ENCODE data around the gene VPS39.

VPS39 gene

DNA sequence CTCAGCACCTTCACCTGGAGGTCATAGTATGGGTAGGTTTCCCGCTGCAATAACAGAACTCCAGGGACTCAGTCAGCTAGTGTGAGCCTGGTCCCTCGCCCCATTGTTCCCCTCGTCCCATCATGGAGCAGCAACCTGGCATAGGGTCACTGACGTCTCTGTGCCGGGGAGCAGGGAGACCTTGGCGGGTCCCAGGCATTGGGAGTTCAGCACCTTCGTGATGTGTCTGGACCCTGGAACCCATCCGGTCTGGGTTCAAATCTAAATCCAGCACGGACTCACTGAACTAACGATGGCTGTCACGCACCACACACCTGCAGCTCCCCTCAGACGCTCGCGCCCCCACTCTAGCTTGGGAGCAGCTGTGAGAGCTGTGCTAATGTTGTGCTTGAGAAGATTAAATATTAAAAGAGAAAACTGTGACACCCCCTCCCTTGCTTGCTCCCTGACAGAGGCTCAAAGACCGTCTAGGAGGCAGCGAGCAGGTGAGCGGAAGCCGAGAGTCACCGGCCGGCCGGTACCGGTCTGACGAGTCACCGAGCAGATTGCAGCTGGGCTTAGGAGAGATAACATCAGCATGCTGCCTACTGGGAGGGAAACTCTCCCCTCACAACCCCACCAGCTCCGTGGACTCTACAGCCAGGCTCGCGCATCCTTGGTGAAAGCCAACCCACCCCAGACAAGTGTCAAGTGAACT lies 52.4 kb downstream of the VPS39 start:
- H3K4me3 ChIP-seq (ENCODE audit: low read depth, low read length) = no peak overlapping the region
- TF ChIP-seq, protein P1, sequence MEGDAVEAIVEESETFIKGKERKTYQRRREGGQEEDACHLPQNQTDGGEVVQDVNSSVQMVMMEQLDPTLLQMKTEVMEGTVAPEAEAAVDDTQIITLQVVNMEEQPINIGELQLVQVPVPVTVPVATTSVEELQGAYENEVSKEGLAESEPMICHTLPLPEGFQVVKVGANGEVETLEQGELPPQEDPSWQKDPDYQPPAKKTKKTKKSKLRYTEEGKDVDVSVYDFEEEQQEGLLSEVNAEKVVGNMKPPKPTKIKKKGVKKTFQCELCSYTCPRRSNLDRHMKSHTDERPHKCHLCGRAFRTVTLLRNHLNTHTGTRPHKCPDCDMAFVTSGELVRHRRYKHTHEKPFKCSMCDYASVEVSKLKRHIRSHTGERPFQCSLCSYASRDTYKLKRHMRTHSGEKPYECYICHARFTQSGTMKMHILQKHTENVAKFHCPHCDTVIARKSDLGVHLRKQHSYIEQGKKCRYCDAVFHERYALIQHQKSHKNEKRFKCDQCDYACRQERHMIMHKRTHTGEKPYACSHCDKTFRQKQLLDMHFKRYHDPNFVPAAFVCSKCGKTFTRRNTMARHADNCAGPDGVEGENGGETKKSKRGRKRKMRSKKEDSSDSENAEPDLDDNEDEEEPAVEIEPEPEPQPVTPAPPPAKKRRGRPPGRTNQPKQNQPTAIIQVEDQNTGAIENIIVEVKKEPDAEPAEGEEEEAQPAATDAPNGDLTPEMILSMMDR (IDR thresholded peaks at IDR 0.05; ENCODE audit: borderline replicate concordance, insufficient read depth, low read depth, low read length) = no peak

DNA sequence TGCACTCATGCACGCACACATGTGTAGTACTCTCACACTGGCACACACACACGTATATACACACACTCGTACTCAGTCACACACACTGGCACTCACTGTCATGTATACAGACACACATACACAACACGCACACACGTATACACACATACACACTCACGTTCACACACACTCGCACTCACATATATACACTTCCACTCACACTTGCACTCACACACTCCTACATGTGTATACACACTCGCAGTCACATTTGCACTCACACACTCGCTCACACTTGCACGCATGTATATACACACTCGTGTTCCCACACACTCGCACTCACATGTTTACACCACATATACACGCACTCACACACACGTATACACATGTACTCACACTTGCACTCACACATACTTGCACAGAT lies 53.1 kb downstream of the VPS39 start:
- no peak overlapping the region for H3K4me3 ChIP-seq (ENCODE audit: low read depth, low read length)

DNA sequence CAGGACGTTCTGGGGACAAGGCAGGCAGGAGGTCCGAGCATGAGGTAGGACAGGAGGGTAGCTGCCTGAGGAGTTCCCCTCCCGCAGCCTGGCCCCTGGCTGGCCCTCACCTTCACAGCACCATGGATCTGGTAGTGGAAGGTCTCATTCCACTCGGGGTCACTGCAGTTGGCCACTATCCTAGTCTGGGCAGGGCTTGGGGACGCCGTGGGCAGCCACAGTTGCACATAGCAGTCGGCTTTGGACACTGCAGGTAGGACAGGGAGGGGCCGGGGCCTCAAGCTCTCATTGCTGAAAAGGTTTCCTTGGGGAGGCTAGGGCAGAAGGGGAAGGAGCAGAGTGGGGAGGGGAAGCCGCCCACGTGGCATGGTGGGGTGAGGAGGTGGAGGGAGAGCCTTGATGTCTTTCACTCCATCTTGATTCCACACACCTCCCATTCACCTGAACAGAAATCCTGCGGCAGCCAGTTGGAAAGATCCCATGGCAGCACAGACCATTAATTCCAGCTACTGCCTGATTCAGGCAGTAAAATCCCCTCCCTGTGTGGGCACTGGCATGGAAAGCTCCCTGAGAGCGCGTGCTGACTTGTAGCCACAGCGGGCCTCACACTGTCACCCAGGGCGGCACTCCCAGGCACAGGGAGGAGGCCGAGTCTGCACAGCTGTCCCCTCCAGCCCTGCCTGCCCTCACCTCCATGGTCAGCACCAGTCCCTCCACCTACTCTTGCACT lies 53.7 kb downstream of the VPS39 start:
- TF ChIP-seq, protein P1 (IDR thresholded peaks at IDR 0.05; ENCODE audit: borderline replicate concordance, insufficient read depth, low read depth, low read length) = no peak
- H3K4me3 ChIP-seq (ENCODE audit: low read depth, low read length) = no peak overlapping the region

More for the DNA sequence above, 53.1 kb downstream of the VPS39 start:
- TF ChIP-seq, protein P1 (IDR thresholded peaks at IDR 0.05; ENCODE audit: borderline replicate concordance, insufficient read depth, low read depth, low read length) = no peak

DNA sequence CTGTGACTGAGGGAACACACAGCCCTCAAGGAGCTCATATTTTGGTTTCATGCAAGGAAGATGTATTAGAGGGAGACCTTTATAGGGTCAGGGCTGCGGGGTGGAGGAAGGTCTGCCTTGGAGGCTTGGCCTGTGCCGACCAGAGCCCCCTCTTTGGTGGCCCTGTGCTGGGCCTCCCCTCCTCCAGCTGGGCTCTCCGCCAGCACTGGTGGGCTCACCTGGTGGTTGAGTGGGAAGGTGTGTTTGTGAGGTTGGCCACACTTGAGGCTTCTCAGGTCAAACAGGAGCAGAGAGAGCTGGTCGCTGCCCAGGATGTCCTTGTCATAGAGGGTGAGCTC lies 54.3 kb downstream of the VPS39 start:
- no peak overlapping the region for H3K4me3 ChIP-seq (ENCODE audit: low read depth, low read length)
- TF ChIP-seq, protein P1 (IDR thresholded peaks at IDR 0.05; ENCODE audit: borderline replicate concordance, insufficient read depth, low read depth, low read length) = no peak

DNA sequence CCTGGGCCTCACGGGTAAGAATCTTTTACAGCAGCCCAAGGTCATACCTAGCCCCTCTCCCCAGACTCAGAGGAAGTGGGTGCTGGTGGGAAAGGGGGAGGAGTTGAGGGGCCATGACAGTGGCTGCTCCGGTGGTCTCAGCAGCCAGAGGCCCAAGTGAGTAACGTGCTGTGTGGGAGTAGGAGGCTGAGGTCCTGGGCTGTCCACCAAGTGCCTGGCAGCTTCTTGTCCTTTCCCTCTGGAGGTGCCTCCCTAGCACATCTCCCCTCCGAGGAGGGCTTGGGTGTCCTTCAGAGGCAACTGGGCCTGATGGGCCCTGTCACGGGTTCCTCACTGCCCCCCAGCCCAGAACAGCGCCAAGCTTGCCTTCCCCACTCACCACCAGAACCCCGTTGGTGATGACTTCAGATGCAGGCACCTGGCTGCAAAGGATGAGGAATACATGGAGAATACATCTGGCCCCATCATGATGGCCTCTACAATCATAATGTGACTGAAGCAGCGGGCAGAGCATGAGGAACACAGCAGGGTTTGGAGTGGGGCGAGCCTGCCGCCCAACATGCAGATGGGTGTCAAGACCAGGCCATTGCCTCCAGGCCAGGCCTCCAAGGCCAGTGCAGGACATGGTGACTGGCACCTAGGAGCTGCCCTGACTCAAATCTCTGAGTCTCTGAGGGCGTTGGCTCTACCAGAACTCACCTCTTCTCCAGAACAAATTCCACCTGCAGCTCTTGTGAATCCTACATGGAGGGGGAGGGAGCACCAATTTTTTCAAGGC lies 55.0 kb downstream of the VPS39 start:
- TF ChIP-seq, protein P1 (IDR thresholded peaks at IDR 0.05; ENCODE audit: borderline replicate concordance, insufficient read depth, low read depth, low read length) = no peak
- H3K4me3 ChIP-seq (ENCODE audit: low read depth, low read length) = no peak overlapping the region

DNA sequence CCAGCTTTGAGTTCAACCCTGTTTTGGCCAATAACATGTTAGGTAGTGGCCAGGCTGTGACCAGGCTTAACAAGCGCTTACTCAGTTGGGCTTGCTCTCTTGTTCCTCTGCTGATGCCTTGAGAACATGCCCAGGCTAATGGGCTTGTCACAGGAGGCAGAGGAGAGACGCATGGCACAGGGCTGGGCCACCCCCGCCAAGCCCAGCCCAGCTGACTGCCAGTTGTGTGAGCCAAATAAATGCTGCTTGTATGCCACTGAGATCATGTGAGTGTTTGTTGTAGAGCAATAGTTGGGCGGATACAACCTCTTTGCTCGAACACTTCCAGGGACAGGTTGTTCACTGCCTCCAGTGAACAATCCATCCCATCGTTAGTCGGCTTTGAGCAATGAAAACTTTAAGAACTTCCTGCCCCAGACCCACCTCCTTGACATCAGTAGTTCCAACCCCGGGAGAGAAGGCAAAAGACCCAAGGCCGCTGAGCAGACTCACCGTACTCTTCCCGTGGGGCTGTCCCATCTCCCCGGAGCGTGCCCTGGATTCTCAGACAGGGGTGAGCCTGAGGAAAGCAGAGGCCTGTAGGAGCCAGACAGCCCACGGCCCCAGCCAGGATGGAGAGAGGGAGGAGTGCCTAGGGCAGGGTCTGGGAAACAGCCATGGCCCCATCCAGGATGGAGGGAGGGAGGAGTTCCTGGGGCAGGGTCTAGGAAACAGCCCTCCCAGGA lies 55.7 kb downstream of the VPS39 start:
- TF ChIP-seq, protein P1 (IDR thresholded peaks at IDR 0.05; ENCODE audit: borderline replicate concordance, insufficient read depth, low read depth, low read length) = no peak
- no peak overlapping the region for H3K4me3 ChIP-seq (ENCODE audit: low read depth, low read length)

All from GM12875 (cell line).